Stimulated activated CD8-positive, alpha-beta memory T cell treated with anti-CD3 and anti-CD28 coated beads, Interleukin-7, amount 100 ng/mL, for 1 hour (primary cell): Measurements from ENCODE around the gene VPS37C.

Source experiments
- DNase-seq, 2 donors: peaks; one replicate each; pipeline ENCODE4 v3.0.0-alpha.2; 2020; ENCODE audit warnings: low read depth in 2 of 2

Gene VPS37C

GRCh38 chr11:61133145-61133544 lies 28.1 kb downstream of the VPS37C start:
- DNase-seq, result no peak

- DNase-seq, result no peak
Observed at GRCh38 chr11:61132646-61133045, 28.6 kb downstream of the VPS37C start.

GRCh38 chr11:61131998-61132555 lies 29.1 kb downstream of the VPS37C start:
- DNase-seq, result no peak

DNA sequence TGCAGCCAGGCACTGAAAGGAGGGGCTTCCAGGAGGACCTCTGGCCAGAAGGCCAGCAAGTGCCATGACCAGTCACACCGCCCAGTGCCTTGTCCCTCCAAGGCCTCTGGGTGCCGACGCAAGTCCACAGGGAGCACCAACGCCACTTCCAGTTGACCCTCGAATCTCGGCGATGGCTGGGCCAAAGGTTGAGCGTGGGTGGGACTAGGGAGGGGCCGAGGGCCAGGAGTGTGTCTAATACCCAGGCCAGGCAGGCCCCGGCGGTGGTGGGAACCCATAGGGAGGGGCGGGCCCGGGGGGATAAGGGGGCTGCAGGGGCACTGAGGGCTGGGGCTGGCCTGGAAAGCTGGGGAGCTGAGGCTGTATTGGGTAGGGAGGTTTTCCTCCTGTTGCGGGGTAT lies 29.6 kb downstream of the VPS37C start:
- DNase-seq, result no peak

GRCh38 chr11:61131186-61131585 lies 30.0 kb downstream of the VPS37C start:
- DNase-seq, result no peak

- peak; percentile 72 to 80 for DNase-seq
Observed at GRCh38 chr11:61129639-61130523, 31.3 kb downstream of the VPS37C start.

DNA sequence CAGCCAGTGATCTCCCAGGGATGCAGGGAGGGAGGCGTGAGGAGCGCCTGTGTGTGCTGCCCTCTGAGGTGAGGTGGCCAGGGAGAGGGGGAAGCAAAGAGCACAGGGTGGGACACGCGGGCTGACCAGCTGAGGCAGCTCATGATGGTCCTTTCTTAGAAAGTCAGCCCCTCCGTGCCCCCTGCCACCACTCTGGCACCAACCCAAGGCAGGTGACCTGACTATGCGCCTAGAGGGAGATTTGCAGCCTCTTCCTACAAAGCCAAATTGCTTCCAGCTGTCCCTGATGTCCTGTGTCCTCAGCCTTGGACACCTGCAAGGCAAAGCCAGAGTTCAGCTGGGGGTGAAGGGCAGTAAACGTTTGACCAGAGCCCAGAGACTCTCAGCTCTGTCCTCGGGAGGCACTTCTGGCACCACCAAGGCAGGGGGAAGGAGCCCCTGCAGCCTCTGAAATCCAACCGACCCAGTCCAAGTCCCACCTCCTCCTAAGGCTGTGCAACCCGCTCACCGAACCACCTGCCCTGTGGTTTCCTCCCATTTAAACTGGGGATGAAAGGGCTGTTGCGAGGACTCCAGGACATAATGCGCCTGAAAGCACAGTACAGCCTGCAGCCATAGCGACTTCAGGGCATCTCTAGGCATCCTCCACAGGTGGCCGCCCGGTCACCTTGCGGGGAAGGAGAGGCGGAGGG lies 32.1 kb downstream of the VPS37C start:
- DNase-seq, result no peak

DNA sequence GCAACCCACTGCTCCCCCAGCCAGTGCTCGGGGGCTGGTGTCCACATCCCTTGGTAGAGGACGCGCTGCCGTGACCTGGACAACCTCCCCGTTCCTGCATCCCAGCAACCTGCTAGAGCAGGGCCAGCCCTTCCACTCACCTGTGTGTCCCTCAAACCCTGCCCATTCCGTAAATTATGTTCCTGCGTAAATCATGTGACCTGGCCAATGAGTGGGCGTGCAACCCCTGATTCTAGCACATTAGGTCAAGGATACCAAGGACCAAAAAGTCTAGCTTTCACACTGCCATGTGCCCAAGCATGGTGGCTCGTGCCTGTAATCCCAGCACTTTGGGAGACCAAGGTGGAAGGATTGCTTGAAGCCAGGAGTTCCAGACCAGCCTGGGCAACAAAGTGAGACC lies 33.2 kb downstream of the VPS37C start:
- DNase-seq, result no peak

GRCh38 chr11:61126256-61126655 lies 35.0 kb downstream of the VPS37C start:
- DNase-seq, result no peak

DNA sequence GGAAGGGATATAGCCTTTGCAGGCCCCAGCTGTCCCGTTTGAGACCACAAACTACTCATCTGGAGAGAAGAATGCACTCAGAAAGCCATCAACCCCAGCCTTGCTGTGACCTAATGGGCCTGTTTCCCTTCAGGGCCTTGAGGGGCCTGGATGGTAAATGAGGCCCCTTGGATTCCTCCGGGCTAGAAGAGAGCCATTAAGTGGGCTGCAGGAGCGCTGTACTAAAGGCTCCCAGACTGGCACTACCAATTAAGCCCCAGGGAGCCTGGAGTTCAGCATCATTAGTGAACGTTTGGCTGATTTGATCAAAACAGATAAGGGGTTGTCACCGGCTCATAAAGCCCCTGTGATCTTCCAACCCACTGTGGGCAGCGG lies 35.9 kb downstream of the VPS37C start:
- no peak for DNase-seq

GRCh38 chr11:61124574-61125309 lies 36.5 kb downstream of the VPS37C start:
- DNase-seq, result no peak

DNA sequence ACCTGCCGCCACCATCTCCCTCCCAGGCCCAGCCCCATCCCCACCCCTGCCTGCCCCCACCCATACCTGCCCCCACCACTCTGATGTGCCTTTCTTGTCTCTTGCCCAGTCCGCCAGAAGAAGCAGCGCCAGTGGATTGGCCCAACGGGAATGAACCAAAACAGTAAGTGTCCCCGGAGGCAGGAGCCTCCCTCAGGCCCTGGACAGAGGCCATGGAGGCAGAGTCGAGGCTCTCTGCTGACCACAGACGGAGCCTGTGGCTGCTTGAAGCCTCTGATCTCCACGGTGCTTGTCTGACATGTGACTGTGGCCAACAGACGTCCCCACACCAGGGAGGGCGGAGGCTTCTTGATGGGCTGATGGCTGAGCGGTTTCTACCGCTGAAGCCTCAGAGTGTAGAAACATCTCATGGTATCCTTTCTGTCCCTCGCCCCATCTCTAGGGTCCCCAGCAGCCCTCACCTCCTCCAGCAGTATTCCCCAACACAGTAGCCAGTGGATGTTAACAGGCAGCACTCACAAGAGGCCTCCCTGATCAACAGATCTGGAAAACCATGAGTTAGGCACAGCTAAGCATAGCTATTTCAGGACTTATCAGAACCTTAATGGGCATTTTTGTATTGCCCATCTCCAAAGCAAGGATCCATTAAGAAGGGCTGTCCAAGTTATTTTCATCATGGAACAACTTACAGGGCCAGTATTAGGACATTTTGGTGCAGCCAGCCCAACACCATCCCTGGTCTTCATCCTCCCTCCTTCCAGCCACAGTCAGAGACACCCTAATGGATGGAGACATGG lies 37.3 kb downstream of the VPS37C start:
- no peak for DNase-seq

DNA sequence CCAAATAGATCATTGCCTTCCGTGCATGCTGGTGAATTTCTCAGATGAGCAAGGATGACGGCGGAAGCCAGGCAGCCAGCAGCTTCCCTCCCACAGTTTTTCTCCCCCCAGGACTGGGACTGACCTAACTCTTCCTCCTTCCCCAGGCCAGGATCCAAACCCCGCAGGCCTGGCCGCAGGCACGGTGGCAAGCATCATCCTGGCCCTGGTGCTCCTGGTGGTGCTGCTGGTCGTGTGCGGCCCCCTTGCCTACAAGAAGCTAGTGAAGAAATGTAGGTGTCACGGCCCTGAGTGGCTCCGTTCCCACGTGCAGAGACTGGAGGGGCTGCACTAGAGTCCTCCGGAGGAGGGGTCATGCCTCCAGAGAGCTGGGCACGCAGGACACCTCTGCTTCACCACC lies 38.5 kb downstream of the VPS37C start:
- DNase-seq, result no peak

DNA sequence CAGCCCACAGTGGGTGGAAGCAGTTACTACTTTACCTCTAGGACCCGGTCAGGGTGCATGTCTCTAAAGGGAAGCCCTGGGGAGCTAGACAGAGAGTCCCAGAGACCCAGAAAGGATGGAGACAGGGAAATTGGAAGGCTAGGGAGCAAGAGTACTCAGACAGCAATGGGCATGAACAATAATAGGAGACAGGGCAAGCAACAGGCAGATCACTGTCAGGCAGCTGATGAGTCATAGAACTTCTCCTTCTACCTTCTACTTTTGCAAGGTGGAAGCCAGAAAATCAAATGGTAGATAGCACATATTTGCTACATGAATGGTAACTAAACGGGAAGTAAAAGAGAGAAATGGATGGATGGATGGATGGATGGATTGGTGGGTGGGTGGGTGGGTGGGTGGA lies 39.3 kb downstream of the VPS37C start:
- no peak for DNase-seq

- no peak for DNase-seq
Observed at GRCh38 chr11:61121192-61121831, 39.9 kb downstream of the VPS37C start.

- DNase-seq, result no peak
Observed at GRCh38 chr11:61120706-61121191, 40.5 kb downstream of the VPS37C start.

- DNase-seq, result no peak
Observed at GRCh38 chr11:61120099-61120705, 41.0 kb downstream of the VPS37C start.

- DNase-seq, result no peak
Observed at GRCh38 chr11:61119571-61119970, 41.7 kb downstream of the VPS37C start.

DNA sequence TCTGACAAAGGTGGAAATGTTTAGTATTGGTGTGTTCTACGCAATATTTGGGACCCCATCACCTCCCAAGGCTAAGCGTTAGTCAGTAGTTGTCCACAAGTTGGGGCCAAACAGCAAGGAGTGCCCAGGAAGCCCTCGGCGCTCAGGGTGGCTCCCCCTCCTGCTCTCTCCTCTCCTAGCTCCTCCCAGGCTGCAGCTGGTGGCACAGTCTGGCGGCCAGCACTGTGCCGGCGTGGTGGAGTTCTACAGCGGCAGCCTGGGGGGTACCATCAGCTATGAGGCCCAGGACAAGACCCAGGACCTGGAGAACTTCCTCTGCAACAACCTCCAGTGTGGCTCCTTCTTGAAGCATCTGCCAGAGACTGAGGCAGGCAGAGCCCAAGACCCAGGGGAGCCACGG lies 42.2 kb downstream of the VPS37C start:
- no peak for DNase-seq

DNA sequence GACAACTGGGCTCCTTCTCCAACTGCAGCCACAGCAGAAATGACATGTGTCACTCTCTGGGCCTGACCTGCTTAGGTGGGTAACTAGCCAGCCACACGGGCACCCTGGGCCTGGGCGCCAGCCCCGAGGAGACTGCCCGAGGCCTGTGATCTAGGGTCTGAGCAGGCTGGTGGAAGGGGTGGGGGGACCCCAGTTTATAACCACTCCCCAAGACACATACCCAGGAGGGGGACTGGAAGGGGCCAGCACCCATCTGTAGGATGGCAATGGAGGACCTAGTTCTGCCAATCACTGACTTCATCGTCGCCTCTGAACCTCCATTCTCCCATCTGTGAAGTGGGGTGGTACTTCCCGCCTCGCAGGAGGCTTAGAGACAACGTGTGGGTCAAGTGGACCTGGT lies 42.8 kb downstream of the VPS37C start:
- no peak for DNase-seq
